Measurements from ENCODE around the gene MLPH. TPM values are rescaled to one million over a fixed set of nuclear protein-coding genes. Genes with fewer than 3 reads are reported as not detected.

Gene MLPH
- polyA plus RNA-seq, 1 donor: 31.8 TPM

DNA sequence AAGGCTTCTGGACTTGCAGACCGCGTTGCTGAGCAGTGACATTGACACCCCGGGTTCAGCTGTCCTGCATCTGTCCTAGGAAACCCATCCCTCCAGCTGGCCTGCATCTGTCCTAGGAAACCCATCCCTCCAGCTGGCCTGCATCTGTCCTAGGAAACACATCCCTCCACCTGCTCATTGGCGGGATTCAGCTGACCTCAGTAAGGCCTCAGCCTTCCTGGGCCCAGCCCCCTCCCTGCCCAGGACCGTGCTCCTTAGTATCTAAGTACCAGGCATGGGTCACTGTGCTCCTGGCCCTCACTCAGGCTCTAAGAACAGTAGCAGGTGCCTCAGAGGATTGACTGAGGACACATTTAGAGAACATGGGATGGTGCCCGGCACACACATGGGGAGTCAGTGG is 1.2 kb downstream of the MLPH start:
- peaks cover 13% of the 10 kb centered on the region for H3K4me1 ChIP-seq (ENCODE audit: control insufficient read depth, insufficient read depth, low read length)
- DNase-seq: no peak
- no peak overlapping the region for H3K27ac ChIP-seq (ENCODE audit: low read length)
- H3K27me3 ChIP-seq (ENCODE audit: control insufficient read depth, insufficient read depth, low read length): peaks cover 42% of the 10 kb centered on the region
- H3K4me3 ChIP-seq (ENCODE audit: low read length): no peak overlapping the region
- no CpG with 5 or more reads among the region's 6 CpGs for WGBS (ENCODE audit: insufficient coverage, low lambda C conversion rate)
- H3K9me3 ChIP-seq (ENCODE audit: control insufficient read depth, low read depth, low read length): peaks cover 12% of the 10 kb centered on the region
- H3K36me3 ChIP-seq (ENCODE audit: control insufficient read depth, insufficient read depth, low read length): no peaks in the 10 kb centered on the region

- DNase-seq: peak in 1 of 2 donors; percentile 62
- H3K27me3 ChIP-seq (ENCODE audit: control insufficient read depth, insufficient read depth, low read length): peaks cover 42% of the 10 kb centered on the region
- peak overlapping the region; percentile 4 for H3K4me3 ChIP-seq (ENCODE audit: low read length)
- no peaks in the 10 kb centered on the region for H3K36me3 ChIP-seq (ENCODE audit: control insufficient read depth, insufficient read depth, low read length)
- peak overlapping the region; percentile 43 for H3K27ac ChIP-seq (ENCODE audit: low read length)
- no CpG with 5 or more reads among the region's 6 CpGs for WGBS (ENCODE audit: insufficient coverage, low lambda C conversion rate)
- peaks cover 12% of the 10 kb centered on the region for H3K9me3 ChIP-seq (ENCODE audit: control insufficient read depth, low read depth, low read length)
- H3K4me1 ChIP-seq (ENCODE audit: control insufficient read depth, insufficient read depth, low read length): peaks cover 12% of the 10 kb centered on the region
Measured at GRCh38 chr2:237488901-237489860, 2.1 kb downstream of the MLPH start.

- Histone ChIP-seq H3K4me1 (ENCODE audit: control insufficient read depth, insufficient read depth, low read length) (peaks cover 12% of the 10 kb centered on the region), H3K4me3 (ENCODE audit: low read length) (no peak overlapping the region), H3K27me3 (ENCODE audit: control insufficient read depth, insufficient read depth, low read length) (peaks cover 43% of the 10 kb centered on the region), H3K9me3 (ENCODE audit: control insufficient read depth, low read depth, low read length) (peaks cover 12% of the 10 kb centered on the region), H3K36me3 (ENCODE audit: control insufficient read depth, insufficient read depth, low read length) (no peaks in the 10 kb centered on the region), H3K27ac (ENCODE audit: low read length) (peak overlapping the region; percentile 43)
- DNase-seq: peak in 1 of 2 donors; percentile 63
- no CpG with 5 or more reads among the region's 8 CpGs for whole genome bisulfite sequencing (ENCODE audit: insufficient coverage, low lambda C conversion rate)
Measured at GRCh38 chr2:237490009-237490711, 3.1 kb downstream of the MLPH start.

- H3K9me3 ChIP-seq (ENCODE audit: control insufficient read depth, low read depth, low read length): peaks cover 12% of the 10 kb centered on the region
- peaks cover 12% of the 10 kb centered on the region for H3K4me1 ChIP-seq (ENCODE audit: control insufficient read depth, insufficient read depth, low read length)
- no peak overlapping the region for H3K27ac ChIP-seq (ENCODE audit: low read length)
- no peaks in the 10 kb centered on the region for H3K36me3 ChIP-seq (ENCODE audit: control insufficient read depth, insufficient read depth, low read length)
- 100% methylated on average over 4 of the region's 6 CpGs for WGBS (ENCODE audit: insufficient coverage, low lambda C conversion rate)
- DNase-seq: no peak
- H3K4me3 ChIP-seq (ENCODE audit: low read length): no peak overlapping the region
- peaks cover 38% of the 10 kb centered on the region for H3K27me3 ChIP-seq (ENCODE audit: control insufficient read depth, insufficient read depth, low read length)
Measured at GRCh38 chr2:237490795-237491194, 3.7 kb downstream of the MLPH start.

DNA sequence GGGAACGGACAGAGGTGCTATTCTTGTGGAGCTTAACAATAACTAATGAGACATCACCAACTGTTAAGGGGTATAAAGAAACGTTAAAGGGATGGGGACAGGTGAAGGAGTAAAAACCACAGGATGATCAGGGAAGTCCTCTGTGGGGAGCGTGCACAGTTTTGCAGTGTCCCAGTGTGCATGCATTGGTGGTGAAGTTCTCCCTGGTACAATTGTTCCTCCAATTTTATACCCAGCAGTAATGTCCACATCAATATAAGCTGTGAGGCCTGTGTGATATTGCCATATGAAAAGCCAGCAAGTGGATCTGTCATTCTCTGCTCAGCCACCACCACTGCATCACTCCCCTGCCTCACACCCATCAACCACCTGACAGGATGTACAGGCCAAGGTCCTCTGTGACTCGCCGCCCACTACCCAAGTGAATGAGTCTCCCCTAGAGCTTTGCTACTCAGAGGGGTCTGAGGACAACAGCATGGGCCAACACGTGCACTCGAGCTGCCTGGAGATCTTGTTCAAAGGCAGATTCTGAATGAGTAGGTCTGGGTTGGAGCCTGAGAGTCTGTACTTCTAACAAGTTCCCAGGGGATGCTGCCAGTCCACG is 4.6 kb downstream of the MLPH start:
- DNase-seq: no peak
- WGBS (ENCODE audit: insufficient coverage, low lambda C conversion rate): no CpG with 5 or more reads among the region's 8 CpGs
- Histone ChIP-seq H3K9me3 (ENCODE audit: control insufficient read depth, low read depth, low read length) (peaks cover 12% of the 10 kb centered on the region), H3K4me3 (ENCODE audit: low read length) (no peak overlapping the region), H3K36me3 (ENCODE audit: control insufficient read depth, insufficient read depth, low read length) (no peaks in the 10 kb centered on the region), H3K27ac (ENCODE audit: low read length) (no peak overlapping the region), H3K4me1 (ENCODE audit: control insufficient read depth, insufficient read depth, low read length) (peaks cover 8% of the 10 kb centered on the region), H3K27me3 (ENCODE audit: control insufficient read depth, insufficient read depth, low read length) (peaks cover 38% of the 10 kb centered on the region)

GRCh38 chr2:237492137-237492890 is 5.3 kb downstream of the MLPH start:
- no peak for DNase-seq
- Histone ChIP-seq H3K9me3 (ENCODE audit: control insufficient read depth, low read depth, low read length) (peaks cover 9% of the 10 kb centered on the region), H3K4me1 (ENCODE audit: control insufficient read depth, insufficient read depth, low read length) (peaks cover 4% of the 10 kb centered on the region), H3K4me3 (ENCODE audit: low read length) (no peak overlapping the region), H3K27ac (ENCODE audit: low read length) (no peak overlapping the region), H3K36me3 (ENCODE audit: control insufficient read depth, insufficient read depth, low read length) (no peaks in the 10 kb centered on the region), H3K27me3 (ENCODE audit: control insufficient read depth, insufficient read depth, low read length) (peaks cover 31% of the 10 kb centered on the region)
- WGBS (ENCODE audit: insufficient coverage, low lambda C conversion rate): no CpG with 5 or more reads among the region's 6 CpGs

GRCh38 chr2:237494066-237494465 is 7.0 kb downstream of the MLPH start:
- H3K27ac ChIP-seq (ENCODE audit: low read length): no peak overlapping the region
- peaks cover 8% of the 10 kb centered on the region for H3K9me3 ChIP-seq (ENCODE audit: control insufficient read depth, low read depth, low read length)
- peaks cover 4% of the 10 kb centered on the region for H3K4me1 ChIP-seq (ENCODE audit: control insufficient read depth, insufficient read depth, low read length)
- no peaks in the 10 kb centered on the region for H3K36me3 ChIP-seq (ENCODE audit: control insufficient read depth, insufficient read depth, low read length)
- WGBS (ENCODE audit: insufficient coverage, low lambda C conversion rate): no CpG with 5 or more reads among the region's 5 CpGs
- DNase-seq: no peak
- no peak overlapping the region for H3K4me3 ChIP-seq (ENCODE audit: low read length)
- H3K27me3 ChIP-seq (ENCODE audit: control insufficient read depth, insufficient read depth, low read length): peaks cover 15% of the 10 kb centered on the region

- Histone ChIP-seq H3K27ac (ENCODE audit: low read length) (no peak overlapping the region), H3K4me1 (ENCODE audit: control insufficient read depth, insufficient read depth, low read length) (no peaks in the 10 kb centered on the region), H3K4me3 (ENCODE audit: low read length) (no peak overlapping the region), H3K9me3 (ENCODE audit: control insufficient read depth, low read depth, low read length) (peaks cover 8% of the 10 kb centered on the region), H3K36me3 (ENCODE audit: control insufficient read depth, insufficient read depth, low read length) (no peaks in the 10 kb centered on the region), H3K27me3 (ENCODE audit: control insufficient read depth, insufficient read depth, low read length) (peaks cover 12% of the 10 kb centered on the region)
- DNase-seq: no peak
- 100% methylated on average over 3 of the region's 21 CpGs for WGBS (ENCODE audit: insufficient coverage, low lambda C conversion rate)
Measured at GRCh38 chr2:237495521-237496117, 8.6 kb downstream of the MLPH start.

- H3K27me3 ChIP-seq (ENCODE audit: control insufficient read depth, insufficient read depth, low read length): peaks cover 17% of the 10 kb centered on the region
- H3K4me1 ChIP-seq (ENCODE audit: control insufficient read depth, insufficient read depth, low read length): no peaks in the 10 kb centered on the region
- H3K27ac ChIP-seq (ENCODE audit: low read length): no peak overlapping the region
- H3K9me3 ChIP-seq (ENCODE audit: control insufficient read depth, low read depth, low read length): peaks cover 4% of the 10 kb centered on the region
- H3K36me3 ChIP-seq (ENCODE audit: control insufficient read depth, insufficient read depth, low read length): no peaks in the 10 kb centered on the region
- WGBS (ENCODE audit: insufficient coverage, low lambda C conversion rate): 88% methylated on average over 4 of the region's 8 CpGs
- DNase-seq: no peak
- no peak overlapping the region for H3K4me3 ChIP-seq (ENCODE audit: low read length)
Measured at GRCh38 chr2:237496428-237496827, 9.4 kb downstream of the MLPH start.
